Astrocyte of the cerebellum (primary cell): ENCODE data around the gene CHCT1.
"Not testable (repeated sequence)": the region's sequence is repeated elsewhere in the genome, so short reads cannot be mapped to it uniquely, and the experiment has no call there.

ENCODE experiments used
- DNase-seq: peaks from one replicate; pipeline ENCODE4 v3.0.0-alpha.2; 2011; ENCODE audit warnings: low read depth
- H3K4me3 ChIP-seq: 2 replicates; pipeline ENCODE4 v1.5.1; 2011; ENCODE audit warnings: mild to moderate bottlenecking, low read depth, low read length, moderate library complexity
- CTCF ChIP-seq: IDR thresholded peaks from 2 replicates; pipeline ENCODE4 v1.5.1; 2012; ENCODE audit warnings: low read length, low read depth, moderate library complexity, mild to moderate bottlenecking; ENCODE audit errors: missing control alignments
- in situ Hi-C: cut with HindIII; loops from 2 replicates; pipeline ENCODE4 v1.10.0; 2017; ENCODE audit warnings: low sequenced_read_pairs

The CHCT1 gene

GRCh38 chr17:60421273-60422161 lies 772 bp upstream of the CHCT1 start:
- no peak for DNase-seq
- in situ Hi-C loops, result loop anchor here (25.0 kb wide), 1 partner anchor 91 kb away; no protein-coding TSS in a partner anchor
- H3K4me3 ChIP-seq, result peak overlapping the region; percentile 42
- peak; percentile 84 for TF ChIP-seq CTCF

GRCh38 chr17:60423865-60424264 lies 1.6 kb downstream of the CHCT1 start:
- in situ Hi-C loops, result loop anchor here (25.0 kb wide), 1 partner anchor 88 kb away; no protein-coding TSS in a partner anchor
- H3K4me3 ChIP-seq, result no peak overlapping the region
- DNase-seq, result no peak
- no peak for TF ChIP-seq CTCF

GRCh38 chr17:60425626-60426025 lies 3.3 kb downstream of the CHCT1 start:
- DNase-seq, result no peak
- no peak overlapping the region for H3K4me3 ChIP-seq
- in situ Hi-C loops, result no loop called here
- TF ChIP-seq CTCF, result no peak

- H3K4me3 ChIP-seq, result no peak overlapping the region
- TF ChIP-seq CTCF, result no peak
- in situ Hi-C loops, result no loop called here
- no peak for DNase-seq
These were observed 4.3 kb downstream of the CHCT1 start for GRCh38 chr17:60426596-60426995.

GRCh38 chr17:60428491-60428890 lies 6.2 kb downstream of the CHCT1 start:
- DNase-seq, H3K4me3 ChIP-seq, in situ Hi-C loops: not testable (repeated sequence)

- DNase-seq, in situ Hi-C loops, H3K4me3 ChIP-seq: not testable (repeated sequence)
These were observed 8.3 kb downstream of the CHCT1 start for GRCh38 chr17:60430561-60430960.

- H3K4me3 ChIP-seq, in situ Hi-C loops, DNase-seq: not testable (repeated sequence)
These were observed 11.0 kb downstream of the CHCT1 start for GRCh38 chr17:60433021-60433997.
